NCI-H2196 treated with DMSO at 0.1 percent for 48 hours (cell line): ENCODE measurements around the gene OR8J1.
"Not testable (repeated sequence)": the region's sequence is repeated elsewhere in the genome, so short reads cannot be mapped to it uniquely, and the experiment has no call there.

Source experiments
- DNase-seq: peaks from one replicate; lab custom pipeline; 2025; ENCODE audit not compliant: unreplicated experiment; lab: John Stamatoyannopoulos, UW

OR8J1 gene, protein sequence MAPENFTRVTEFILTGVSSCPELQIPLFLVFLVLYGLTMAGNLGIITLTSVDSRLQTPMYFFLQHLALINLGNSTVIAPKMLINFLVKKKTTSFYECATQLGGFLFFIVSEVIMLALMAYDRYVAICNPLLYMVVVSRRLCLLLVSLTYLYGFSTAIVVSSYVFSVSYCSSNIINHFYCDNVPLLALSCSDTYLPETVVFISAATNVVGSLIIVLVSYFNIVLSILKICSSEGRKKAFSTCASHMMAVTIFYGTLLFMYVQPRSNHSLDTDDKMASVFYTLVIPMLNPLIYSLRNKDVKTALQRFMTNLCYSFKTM

GRCh38 chr11:56353991-56354390 is at the start of gene OR8J1:
Gene OR8J1, plus strand, starts transcription at chr11:56354291. Its CDS starts 5,956 bp downstream, at chr11:56360247.
- DNase-seq = no peak

- no peak for DNase-seq
Observed at GRCh38 chr11:56307836-56308235, 46.3 kb upstream of the OR8J1 start.

DNA sequence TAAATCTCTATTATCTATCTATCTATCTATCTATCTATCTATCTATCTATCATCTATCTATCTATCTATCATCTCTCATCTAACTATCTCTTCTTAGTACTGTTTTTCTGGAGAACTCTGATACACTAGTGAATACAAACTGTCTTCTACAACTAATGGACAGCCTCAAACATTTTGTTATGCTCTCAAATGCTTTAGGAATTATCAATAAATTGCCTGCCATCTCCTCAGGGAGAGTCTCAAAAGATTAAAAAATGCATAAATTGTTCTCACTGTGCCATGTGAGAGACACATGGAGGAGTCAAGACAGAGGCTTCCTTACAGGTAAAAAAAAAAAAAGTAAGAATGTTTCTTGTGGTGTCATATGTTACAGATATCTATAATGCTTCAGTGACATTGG is 39.2 kb upstream of the OR8J1 start, which contains the start of gene OR8K3:
TSS of gene OR8K3 (plus strand) at position 301 of the 400 bp plus-strand sequence. CDS start 3,163 bp downstream, outside the sequence.
- no peak for DNase-seq

GRCh38 chr11:56331861-56332491 is 22.1 kb upstream of the OR8J1 start:
- DNase-seq = no peak

GRCh38 chr11:56333156-56333555 is 20.9 kb upstream of the OR8J1 start:
- no peak for DNase-seq

DNA sequence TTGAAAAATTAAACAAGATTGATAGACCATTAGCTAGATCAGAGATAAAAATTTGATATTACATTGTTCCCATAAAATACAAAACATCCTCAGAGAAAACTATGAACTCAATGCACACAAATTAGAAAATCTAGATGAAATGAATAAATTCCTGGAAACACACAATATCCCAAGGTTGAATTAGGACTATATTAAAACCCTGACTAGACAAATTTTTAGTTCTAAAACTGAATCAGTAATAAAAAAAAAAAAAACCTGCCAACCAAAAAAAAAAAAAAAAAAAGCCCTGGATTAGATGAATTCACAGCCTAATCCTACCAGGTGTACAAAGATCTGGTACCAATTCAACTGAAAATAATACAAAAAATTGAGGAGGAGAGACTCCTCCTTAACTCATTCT is 13.8 kb upstream of the OR8J1 start:
- DNase-seq = no peak

GRCh38 chr11:56345739-56346138 is 8.4 kb upstream of the OR8J1 start, which contains the start of gene OR8K1:
Gene OR8K1, plus strand, starts transcription at chr11:56346039. Its CDS starts 0 bp downstream, at chr11:56346039.
- no peak for DNase-seq

DNA sequence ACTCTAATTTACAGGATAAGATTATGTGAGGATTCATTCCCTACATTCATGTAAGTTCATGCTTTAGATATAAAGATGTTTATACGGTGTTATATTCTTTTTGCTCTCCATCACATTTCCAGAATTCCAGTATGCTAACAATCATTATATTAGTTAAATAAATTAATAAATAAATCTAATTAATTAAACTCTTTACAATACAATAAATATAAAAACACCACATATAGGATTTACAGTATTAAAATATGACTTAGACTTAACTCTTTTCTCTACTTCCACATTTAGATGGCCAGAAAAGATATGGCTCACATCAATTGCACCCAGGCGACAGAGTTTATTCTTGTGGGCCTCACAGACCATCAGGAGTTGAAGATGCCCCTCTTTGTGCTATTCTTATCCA is 21.2 kb downstream of the OR8J1 start, which contains the start of gene OR8U1:
TSS of gene OR8U1 (plus strand) at position 301 of the 400 bp plus-strand sequence. CDS start at position 301, 0 bp downstream.
- DNase-seq = no peak

GRCh38 chr11:56380120-56380519 is 26.0 kb downstream of the OR8J1 start:
- DNase-seq = no peak

DNA sequence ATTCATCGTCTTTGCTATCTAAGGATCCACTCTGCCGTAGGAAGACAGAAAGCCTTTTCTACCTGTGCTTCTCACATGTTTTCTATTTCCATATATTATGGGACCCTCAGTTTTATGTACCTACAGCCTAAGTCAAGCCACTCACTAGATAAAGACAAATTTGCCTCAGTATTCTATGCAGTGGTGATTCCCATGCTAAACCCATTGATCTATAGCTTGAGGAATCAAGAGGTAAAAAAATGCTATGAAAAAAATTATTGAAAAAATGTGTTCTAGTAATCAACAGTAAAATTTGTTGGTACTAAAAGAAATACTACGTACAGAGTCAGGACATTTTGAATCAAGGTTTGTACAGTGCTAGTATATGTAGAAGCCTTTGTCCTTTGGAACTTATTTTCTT is 40.3 kb downstream of the OR8J1 start:
- no peak for DNase-seq

DNA sequence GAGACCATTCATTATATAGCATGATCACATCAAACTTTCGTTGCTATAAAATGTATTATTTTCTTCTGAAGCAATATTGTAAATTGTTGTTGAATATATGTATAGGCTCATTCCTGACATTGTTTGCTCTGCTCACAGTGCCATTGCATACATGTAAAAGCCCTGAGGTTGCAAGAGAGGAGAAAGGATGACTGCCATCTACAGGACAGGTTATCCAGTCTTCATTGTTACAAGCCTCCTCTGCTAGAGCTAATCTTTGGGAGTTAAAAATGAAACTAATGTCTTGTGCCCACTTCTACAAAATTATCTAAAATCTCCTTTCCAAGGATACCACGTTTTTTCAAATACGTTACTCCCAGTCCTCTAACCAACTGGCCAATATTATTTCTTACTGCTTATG is 42.0 kb downstream of the OR8J1 start:
- DNase-seq = no peak

- not testable (repeated sequence) for DNase-seq
Observed at GRCh38 chr11:56401858-56402461, 47.9 kb downstream of the OR8J1 start.

DNA sequence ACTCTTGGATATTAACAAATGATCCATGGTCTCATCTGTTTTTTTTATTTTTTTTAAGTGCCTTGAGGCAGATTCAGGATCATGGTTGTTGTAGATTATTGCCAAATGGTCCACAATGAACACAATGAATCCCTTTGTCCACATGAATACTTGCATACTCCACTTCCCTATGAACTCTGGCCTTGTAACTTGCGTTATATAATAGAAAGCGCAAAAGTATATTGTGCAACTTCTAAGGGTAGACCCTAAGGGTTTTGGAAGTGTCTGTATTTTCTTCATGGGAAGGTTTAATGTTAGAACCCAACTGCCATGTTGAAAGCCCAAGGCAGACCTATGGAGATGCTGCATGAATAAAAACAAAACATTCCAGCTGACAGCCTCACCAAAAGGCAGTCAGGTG is 50.3 kb downstream of the OR8J1 start:
- DNase-seq = no peak

DNA sequence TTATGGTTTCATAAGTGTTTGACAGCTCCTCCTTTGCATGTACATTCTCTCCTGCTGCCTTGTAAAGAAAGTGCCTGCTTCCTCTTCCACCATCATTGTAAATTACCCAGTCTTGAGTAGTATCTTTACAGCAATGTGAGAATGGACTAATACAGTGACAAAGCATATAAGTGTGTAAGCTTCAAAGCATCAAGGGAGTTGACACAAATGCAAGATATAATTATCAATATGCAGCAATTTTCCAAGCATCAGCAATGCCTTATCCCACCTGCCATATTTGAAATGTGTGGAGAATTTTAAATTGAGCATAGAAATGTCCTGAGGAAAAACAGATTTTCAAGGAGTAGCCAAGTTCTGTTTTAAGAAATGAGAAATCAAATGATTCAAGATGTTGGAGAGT is 56.7 kb downstream of the OR8J1 start:
- no peak for DNase-seq
